H1 (cell line): ENCODE results near the gene MROH2A. TPM values are rescaled to one million over a fixed set of nuclear protein-coding genes. Genes with fewer than 3 reads are reported as not detected.

Source experiments
- CBX5 ChIP-seq: fragments of 300-800, 300-1000 bp; sonication (generic); IDR thresholded peaks from 2 replicates; pipeline ENCODE4 v1.7.1; 2016; ENCODE audit warnings: antibody characterized with exemption, low read length, low read depth
- CHD7 ChIP-seq: fragments of 300-600 bp; sonication (generic); IDR thresholded peaks from 2 replicates; pipeline ENCODE4 v1.7.1; 2012; ENCODE audit warnings: low read length, moderate library complexity, mild to moderate bottlenecking, inconsistent platforms; ENCODE audit not compliant: insufficient replicate concordance
- CTBP2 ChIP-seq: IDR thresholded peaks from 2 replicates; pipeline ENCODE4 v1.7.0; 2011; ENCODE audit warnings: borderline replicate concordance, mild to moderate bottlenecking, moderate library complexity, mixed read lengths, low read length; ENCODE audit not compliant: insufficient read depth, insufficient read length
- EZH2 ChIP-seq: fragments of 200-600 bp; sonication (generic); IDR thresholded peaks from 2 replicates; pipeline ENCODE4 v1.7.1; 2012; ENCODE audit warnings: low read depth, mild to moderate bottlenecking, moderate library complexity, low read length, inconsistent platforms; ENCODE audit not compliant: severe bottlenecking
- JUND ChIP-seq: IDR thresholded peaks from 2 replicates; pipeline ENCODE4 v1.6.1; 2011; ENCODE audit warnings: mild to moderate bottlenecking, improper control_type of control experiment, low read length
- POLR2AphosphoS5 ChIP-seq: IDR thresholded peaks from 2 replicates; pipeline ENCODE4 v1.6.1; 2011; ENCODE audit warnings: low read depth, low read length
- SIRT6 ChIP-seq: IDR thresholded peaks from one replicate; pipeline ENCODE4 v1.7.1; 2012; ENCODE audit warnings: low read length, inconsistent platforms
- SP2 ChIP-seq: IDR thresholded peaks from 2 replicates; pipeline ENCODE4 v1.6.1; 2012; ENCODE audit warnings: mild to moderate bottlenecking, low read length, inconsistent platforms
- SP4 ChIP-seq: IDR thresholded peaks from 2 replicates; pipeline ENCODE4 v1.6.1; 2012; ENCODE audit warnings: low read length, inconsistent platforms
- TAF7 ChIP-seq: optimal IDR thresholded peaks from 2 replicates; pipeline ENCODE3; 2011; ENCODE audit warnings: low read depth, mild to moderate bottlenecking, inconsistent platforms, low read length, moderate library complexity, borderline replicate concordance
- TEAD4 ChIP-seq: IDR thresholded peaks from 2 replicates; pipeline ENCODE4 v1.6.1; 2012; ENCODE audit warnings: low read depth, low read length, inconsistent platforms, mixed read lengths
- ZNF274 ChIP-seq: IDR thresholded peaks from 2 replicates; pipeline ENCODE4 v1.7.0; 2012; ENCODE audit warnings: low read length, borderline replicate concordance; ENCODE audit errors: extremely low read depth
- polyA plus RNA-seq, 7 experiments: library from polyadenylated mRNA; depleted of rRNA in 3 of 7; stranded (reverse) in 5 of 7; unstranded in 2 of 7; fragments of >200 nt in 5 of 7; fragments of 200-250 nt in 2 of 7; gene quantifications; 1 replicate in 5 of 7; 2 replicates in 1 of 7; 4 replicates in 1 of 7; pipeline versions ENCODE4 v1.2.1 to v1.2.3, GENCODE V29; 2011 to 2013; ENCODE audit warnings: missing spikeins in 2 of 7, mixed read lengths in 2 of 7
- total RNA-seq: library from RNA; stranded (reverse); fragmentation: NEBNext Ultra II Directional; extraction: Animal tissue kit (Norgen Biotek cat#: 25700); gene quantifications from 2 replicates; pipeline ENCODE4 v1.2.1, GENCODE V29; 2021

Gene MROH2A
- total and polyA plus RNA-seq, 2 of the 8 experiments (the other 6 are each of a cell fraction or from before 2014, with no cell fraction given): not detected

- TF ChIP-seq CHD7 (no peak), POLR2AphosphoS5 (no peak), ZNF274 (no peak), CBX5 (no peak), TAF7 (no peak), SIRT6 (no peak), CTBP2 (no peak), TEAD4 (no peak), EZH2 (no peak), SP4 (no peak), JUND (no peak), SP2 (no peak)
Measured at GRCh38 chr2:233810385-233810784, 32.3 kb downstream of the MROH2A start (continued).
